Common myeloid progenitor, CD34-positive (primary cell): ENCODE data around the gene FZD1. TPM values are rescaled to one million over a fixed set of nuclear protein-coding genes. Genes with fewer than 3 reads are reported as not detected.

Experiments
- CTCF ChIA-PET: fragments of 350-600 bp; sonication (Branson Sonifier 250); formaldehyde crosslinking; loops from one replicate; lab custom pipeline; 2021; ENCODE audit warnings: antibody characterized with exemption; lab: Charles Lee
- POLR2A ChIA-PET: fragments of 350-600 bp; sonication (Branson Sonifier 250); formaldehyde crosslinking; loops from one replicate; lab custom pipeline; 2021; ENCODE audit warnings: antibody characterized with exemption; lab: Charles Lee
- DNase-seq, 3 donors: peaks; one replicate each; pipeline versions ENCODE4 v3.0.0 to v3.0.0-alpha.2; 2013
- H3K27ac ChIP-seq, 2 experiments: 1 replicate in 1 of 2; 2 replicates in 1 of 2; pipeline ENCODE4 v1.7.0; 2013; ENCODE audit warnings: inconsistent platforms in 2 of 2, low read length in 2 of 2, mild to moderate bottlenecking in 2 of 2, low read depth in 1 of 2, moderate library complexity in 1 of 2; ENCODE audit not compliant: severe bottlenecking in 2 of 2, insufficient read depth in 1 of 2, poor library complexity in 1 of 2
- H3K27me3 ChIP-seq, 5 experiments: replicated peaks in 2 of 5; 1 replicate in 3 of 5; 2 replicates in 2 of 5; pipeline versions ENCODE4 v1.6.1 to v1.7.0; 2013; ENCODE audit warnings: low read length in 4 of 5, mild to moderate bottlenecking in 2 of 5, moderate library complexity in 2 of 5, inconsistent platforms in 1 of 5; ENCODE audit not compliant: insufficient read depth in 5 of 5, control insufficient read depth in 4 of 5
- H3K36me3 ChIP-seq, 4 experiments: 1 replicate in 2 of 4; 2 replicates in 2 of 4; pipeline versions ENCODE4 v1.6.1 to v1.7.0; 2013; ENCODE audit warnings: low read length in 3 of 4, control low read depth in 1 of 4, mild to moderate bottlenecking in 1 of 4; ENCODE audit not compliant: control insufficient read depth in 4 of 4, insufficient read depth in 4 of 4
- H3K4me1 ChIP-seq, 4 experiments: 1 replicate in 3 of 4; 2 replicates in 1 of 4; pipeline versions ENCODE4 v1.6.1 to v1.7.1; 2013; ENCODE audit warnings: low read length in 3 of 4, mild to moderate bottlenecking in 3 of 4, control low read depth in 1 of 4, inconsistent platforms in 1 of 4, moderate library complexity in 1 of 4; ENCODE audit not compliant: control insufficient read depth in 4 of 4, insufficient read depth in 4 of 4; ENCODE audit errors: control extremely low read depth in 1 of 4
- H3K4me3 ChIP-seq, 7 experiments: 1 replicate in 4 of 7; 2 replicates in 3 of 7; pipeline versions ENCODE4 v1.5.1 to v1.7.0; 2013; ENCODE audit warnings: mild to moderate bottlenecking in 7 of 7, low read length in 6 of 7, moderate library complexity in 6 of 7, inconsistent platforms in 2 of 7, low read depth in 2 of 7, control low read depth in 1 of 7; ENCODE audit not compliant: insufficient read depth in 4 of 7, control insufficient read depth in 1 of 7; ENCODE audit errors: extremely low read depth in 1 of 7
- H3K9me3 ChIP-seq, 5 experiments: 1 replicate in 4 of 5; 2 replicates in 1 of 5; pipeline versions ENCODE4 v1.6.1 to v1.7.1; 2013; ENCODE audit warnings: low read length in 4 of 5, mild to moderate bottlenecking in 2 of 5, inconsistent platforms in 1 of 5, low read depth in 1 of 5, moderate library complexity in 1 of 5; ENCODE audit not compliant: control insufficient read depth in 4 of 5, insufficient read depth in 2 of 5; ENCODE audit errors: control extremely low read depth in 1 of 5
- WGBS: methylation state at CpG from one replicate; pipeline ENCODE4 v1.1.5; 2013; ENCODE audit not compliant: insufficient coverage; 5-methylcytosine and 5-hydroxymethylcytosine counted together
- polyA plus RNA-seq: library from polyadenylated mRNA; unstranded; fragments of 120-200 nt; gene quantifications from one replicate; pipeline ENCODE4 v1.2.1, GENCODE V29; 2013

The FZD1 gene
- 2.5 TPM for polyA plus RNA-seq

DNA sequence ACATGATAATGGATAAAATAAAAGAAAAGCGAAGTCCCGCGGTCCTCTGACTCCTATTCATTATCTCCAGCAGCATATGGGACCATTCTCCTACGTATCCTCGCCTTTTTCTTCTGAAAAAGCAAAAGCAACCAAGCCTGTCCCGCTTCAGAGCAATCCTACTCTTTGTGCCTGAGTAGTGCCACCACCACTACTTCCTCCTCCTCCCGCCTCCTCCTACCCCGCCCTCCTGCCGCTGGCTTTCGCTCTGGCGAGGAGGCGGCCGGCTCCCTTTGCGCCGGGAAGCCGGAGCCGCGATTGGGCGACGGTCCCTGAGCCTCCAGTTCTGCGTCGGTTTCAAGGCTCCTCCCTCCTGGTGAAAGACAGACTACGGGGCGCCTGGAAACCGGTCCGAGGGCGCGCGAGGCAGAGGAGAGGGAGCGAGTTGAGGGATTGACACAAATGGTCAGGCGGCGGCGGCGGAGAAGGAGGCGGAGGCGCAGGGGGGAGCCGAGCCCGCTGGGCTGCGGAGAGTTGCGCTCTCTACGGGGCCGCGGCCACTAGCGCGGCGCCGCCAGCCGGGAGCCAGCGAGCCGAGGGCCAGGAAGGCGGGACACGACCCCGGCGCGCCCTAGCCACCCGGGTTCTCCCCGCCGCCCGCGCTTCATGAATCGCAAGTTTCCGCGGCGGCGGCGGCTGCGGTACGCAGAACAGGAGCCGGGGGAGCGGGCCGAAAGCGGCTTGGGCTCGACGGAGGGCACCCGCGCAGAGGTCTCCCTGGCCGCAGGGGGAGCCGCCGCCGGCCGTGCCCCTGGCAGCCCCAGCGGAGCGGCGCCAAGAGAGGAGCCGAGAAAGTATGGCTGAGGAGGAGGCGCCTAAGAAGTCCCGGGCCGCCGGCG is at the start of gene FZD1:
Gene FZD1, plus strand, starts transcription at position 388 of the 878 bp plus-strand sequence. Its CDS starts 448 bp downstream, at position 836.
- 0% methylated on average over 63 of the region's 90 CpGs for WGBS

DNA sequence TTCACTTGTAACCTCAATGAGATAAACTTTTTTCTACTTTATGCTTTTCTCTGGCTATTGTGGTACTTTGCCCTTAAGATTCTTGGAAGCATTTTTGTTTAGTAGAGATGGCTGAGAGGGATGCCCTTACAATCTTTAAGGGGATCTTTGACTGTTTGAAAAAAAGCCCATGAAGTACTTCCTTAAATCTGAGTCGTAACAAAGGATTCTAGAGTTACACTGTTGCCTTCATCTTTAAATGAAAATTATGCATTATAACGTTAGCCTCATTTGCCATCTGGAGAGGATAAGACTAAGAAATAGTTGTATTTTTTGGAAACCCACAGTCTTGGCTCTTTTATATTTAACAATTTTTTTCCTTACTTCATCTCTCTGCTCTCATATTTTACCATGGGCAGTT is 37.8 kb upstream of the FZD1 start:
- no peaks in the 10 kb centered on the region for H3K4me1 ChIP-seq
- ChIA-PET CTCF (no interaction called here), POLR2A (no interaction called here)
- H3K27me3 ChIP-seq = peaks cover 0 to 6% (median 0%) of the 10 kb centered on the region in 5 experiments
- WGBS = 83% methylated on average over 1 of the region's 2 CpGs
- H3K9me3 ChIP-seq = no peaks in the 10 kb centered on the region
- H3K27ac ChIP-seq = no peak overlapping the region
- no peaks in the 10 kb centered on the region for H3K36me3 ChIP-seq
- no peak overlapping the region for H3K4me3 ChIP-seq
- DNase-seq = no peak

More for the DNA sequence above, at the start of gene FZD1:
- H3K27ac ChIP-seq = peak within 1 kb of the TSS in 1 of 2 experiments; percentile 32
- H3K4me3 ChIP-seq = peak within 1 kb of the TSS; percentile 66 to 97 (median 83)
- peak; percentile 97 to 99 (median 98) for DNase-seq
- CTCF ChIA-PET = no interaction called here
- H3K36me3 ChIP-seq = no peaks in the 10 kb centered on the region
- POLR2A ChIA-PET = no interaction called here
- H3K4me1 ChIP-seq = peaks cover 0 to 25% (median 22%) of the 10 kb centered on the region in 4 experiments
- peaks cover 4 to 30% (median 15%) of the 10 kb centered on the region in 5 experiments for H3K27me3 ChIP-seq
- peaks cover 0 to 5% (median 0%) of the 10 kb centered on the region in 5 experiments for H3K9me3 ChIP-seq

DNA sequence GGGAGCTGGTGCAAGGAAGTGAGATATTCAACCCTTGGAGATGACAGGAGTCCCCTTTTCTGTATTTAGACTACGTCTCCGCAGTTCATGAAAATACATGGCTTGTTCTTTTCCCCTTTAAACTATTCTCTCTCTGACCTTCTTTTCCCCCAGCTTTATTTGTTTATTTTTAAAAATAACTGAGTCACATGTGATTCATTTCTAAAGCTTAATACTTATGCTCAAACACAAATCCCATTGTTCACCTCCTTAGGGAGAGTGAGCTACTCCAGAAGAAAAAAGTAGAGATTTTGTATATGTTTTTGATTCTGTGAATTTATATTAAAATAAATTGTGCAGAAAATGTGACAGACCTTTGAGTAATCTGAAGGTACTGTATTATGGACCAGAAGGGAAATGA is 35.9 kb upstream of the FZD1 start:
- Histone ChIP-seq H3K27me3 (peaks cover 0 to 8% (median 0%) of the 10 kb centered on the region in 5 experiments), H3K9me3 (no peaks in the 10 kb centered on the region), H3K27ac (no peak overlapping the region), H3K4me1 (no peaks in the 10 kb centered on the region), H3K36me3 (no peaks in the 10 kb centered on the region), H3K4me3 (no peak overlapping the region)
- ChIA-PET POLR2A (no interaction called here), CTCF (interaction anchor here (0.8 to 1.1 kb wide), 2 partner anchors 9 to 386 kb away, joined by 3 read pairs; no protein-coding TSS in a partner anchor)
- DNase-seq = no peak
- WGBS = no CpG with 5 or more reads among the region's 2 CpGs

DNA sequence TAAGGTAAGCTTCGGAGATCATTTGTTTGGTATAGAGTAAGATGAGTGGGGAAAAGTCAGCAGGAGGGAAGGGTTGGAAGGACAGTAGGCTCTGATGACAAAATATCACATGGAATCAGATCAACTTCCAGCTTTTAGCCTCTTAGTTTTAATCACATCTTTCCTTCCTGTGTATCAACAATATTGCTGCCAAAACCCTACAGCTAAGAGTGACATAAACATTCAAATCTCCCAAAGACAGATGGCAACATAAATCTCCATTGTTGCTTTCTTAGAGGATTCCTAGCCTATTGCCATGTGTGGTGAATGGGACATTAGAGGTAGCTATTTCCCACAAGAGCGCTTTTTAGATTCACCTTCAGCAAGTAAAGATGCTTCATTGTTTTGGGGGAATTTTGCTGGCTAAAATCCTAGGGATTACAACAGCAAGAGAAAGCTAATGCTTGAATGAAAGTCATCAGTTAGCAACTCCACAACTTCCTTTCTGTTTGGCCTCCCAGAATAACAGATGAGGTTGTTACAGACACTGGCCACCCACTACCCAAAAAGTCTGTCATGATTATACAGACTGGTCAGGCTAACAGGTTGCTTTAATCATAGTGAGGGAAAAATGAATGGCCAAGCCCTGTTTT is 35.2 kb upstream of the FZD1 start:
- Histone ChIP-seq H3K4me3 (no peak overlapping the region), H3K36me3 (no peaks in the 10 kb centered on the region), H3K9me3 (no peaks in the 10 kb centered on the region), H3K4me1 (no peaks in the 10 kb centered on the region), H3K27me3 (peaks cover 0 to 9% (median 0%) of the 10 kb centered on the region in 5 experiments), H3K27ac (no peak overlapping the region)
- POLR2A ChIA-PET = interaction anchor here (0.6 kb wide), 1 partner anchor 757 kb away, joined by 3 read pairs; no protein-coding TSS in a partner anchor
- 92% methylated on average over 1 of the region's 2 CpGs for WGBS
- DNase-seq = no peak
- CTCF ChIA-PET = interaction anchor here (1.1 kb wide), 1 partner anchor 9 kb away, joined by 3 read pairs; no protein-coding TSS in a partner anchor

DNA sequence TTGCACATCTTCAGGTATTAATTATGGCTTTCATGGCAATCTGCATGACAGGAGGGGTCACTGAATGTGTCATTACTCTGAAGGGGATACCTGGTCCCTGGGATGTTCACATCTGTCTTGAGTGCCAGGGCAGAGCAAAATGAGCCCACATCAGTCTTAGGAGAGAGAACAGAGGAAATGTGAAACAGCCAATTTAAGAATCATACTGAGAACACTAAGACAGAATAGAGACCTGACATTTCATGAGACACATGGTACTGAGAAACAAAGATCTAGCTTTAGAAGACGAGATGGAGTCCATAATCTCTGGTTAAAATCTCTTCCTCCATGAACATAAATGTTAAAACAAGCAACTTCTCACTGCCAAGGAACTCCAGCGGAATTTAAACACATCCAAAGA is 34.1 kb upstream of the FZD1 start:
- no peaks in the 10 kb centered on the region for H3K9me3 ChIP-seq
- no peak for DNase-seq
- H3K27ac ChIP-seq = no peak overlapping the region
- 90% methylated on average over 2 of the region's 2 CpGs for WGBS
- no peaks in the 10 kb centered on the region for H3K4me1 ChIP-seq
- H3K27me3 ChIP-seq = peaks cover 0 to 10% (median 0%) of the 10 kb centered on the region in 5 experiments
- ChIA-PET CTCF (no interaction called here), POLR2A (no interaction called here)
- H3K4me3 ChIP-seq = no peak overlapping the region
- no peaks in the 10 kb centered on the region for H3K36me3 ChIP-seq

DNA sequence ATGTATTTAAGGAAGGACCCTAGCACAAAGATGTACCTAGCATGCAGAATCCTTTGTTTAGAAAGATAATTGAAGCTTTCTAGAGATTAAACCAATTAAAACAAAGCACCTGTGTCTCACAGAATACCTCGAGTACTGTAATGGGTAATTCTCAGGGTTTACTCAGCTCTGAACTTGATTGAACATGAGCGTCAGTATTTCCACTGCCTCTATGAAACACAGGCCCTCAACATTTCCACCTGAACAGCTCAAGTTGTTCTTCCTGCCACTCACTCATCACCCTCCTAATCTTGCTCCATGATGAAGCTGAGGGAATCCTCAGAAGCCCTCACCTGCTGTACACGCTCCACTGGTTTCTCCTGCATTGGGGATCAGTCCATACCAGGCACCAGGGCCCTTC is 33.7 kb upstream of the FZD1 start:
- no peaks in the 10 kb centered on the region for H3K36me3 ChIP-seq
- peaks cover 0 to 10% (median 0%) of the 10 kb centered on the region in 5 experiments for H3K27me3 ChIP-seq
- no peak overlapping the region for H3K4me3 ChIP-seq
- WGBS = 94% methylated on average over 3 of the region's 3 CpGs
- H3K9me3 ChIP-seq = no peaks in the 10 kb centered on the region
- ChIA-PET CTCF (no interaction called here), POLR2A (no interaction called here)
- no peaks in the 10 kb centered on the region for H3K4me1 ChIP-seq
- DNase-seq = no peak
- H3K27ac ChIP-seq = no peak overlapping the region

DNA sequence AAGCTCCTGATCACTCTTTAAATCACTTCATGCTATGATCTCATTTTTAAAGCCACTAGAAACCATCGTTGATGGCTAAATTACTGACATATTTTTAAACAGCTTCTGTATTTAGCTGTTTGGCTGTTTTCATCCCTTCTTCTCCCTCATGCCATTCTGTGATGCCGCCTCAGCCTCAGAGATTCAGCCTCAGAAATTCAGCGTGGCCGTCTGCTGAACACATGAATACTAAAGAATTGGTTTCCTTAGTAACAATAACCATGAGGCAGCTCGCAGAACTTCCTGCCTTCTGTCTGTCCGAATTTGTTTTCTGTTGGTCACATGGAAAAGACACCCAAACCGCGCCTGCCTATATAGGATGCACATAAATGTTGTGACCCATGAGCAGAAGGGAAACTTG is 31.0 kb upstream of the FZD1 start:
- CTCF ChIA-PET = no interaction called here
- Histone ChIP-seq H3K9me3 (no peaks in the 10 kb centered on the region), H3K36me3 (no peaks in the 10 kb centered on the region), H3K27ac (no peak overlapping the region), H3K4me1 (no peaks in the 10 kb centered on the region), H3K27me3 (peaks cover 0 to 12% (median 0%) of the 10 kb centered on the region in 5 experiments), H3K4me3 (no peak overlapping the region)
- POLR2A ChIA-PET = no interaction called here
- DNase-seq = no peak
- 82% methylated on average over 7 of the region's 8 CpGs for WGBS
